GM21515 (cell line): ENCODE measurements around the gene CALHM3.

Experiments used
- ATAC-seq: cut with Tn5 transposase; IDR thresholded peaks from one replicate; pipeline ENCODE4 v1.9.1; 2021; ENCODE audit not compliant: unreplicated experiment

The CALHM3 gene

DNA sequence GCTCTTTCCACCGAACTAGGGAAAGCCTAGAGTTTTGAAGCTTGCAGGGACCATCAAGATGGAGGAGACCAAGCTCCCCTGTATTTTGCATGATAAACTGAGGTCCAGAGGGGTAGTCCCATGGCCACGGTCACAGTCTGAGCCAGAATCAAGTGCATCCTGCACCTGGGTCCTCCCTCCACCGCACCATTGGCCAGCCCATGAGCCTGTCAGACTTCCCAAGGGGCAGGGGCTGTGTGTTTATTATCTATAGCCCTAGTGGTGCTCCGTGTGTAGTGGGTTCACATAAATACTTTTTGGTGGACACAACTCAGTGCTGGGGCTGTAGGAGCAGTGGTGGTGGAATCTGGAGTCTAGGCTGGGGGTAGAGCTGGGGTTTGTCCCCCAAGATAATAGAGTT, 3.6 kb downstream of the CALHM3 start:
- no peak for ATAC-seq

DNA sequence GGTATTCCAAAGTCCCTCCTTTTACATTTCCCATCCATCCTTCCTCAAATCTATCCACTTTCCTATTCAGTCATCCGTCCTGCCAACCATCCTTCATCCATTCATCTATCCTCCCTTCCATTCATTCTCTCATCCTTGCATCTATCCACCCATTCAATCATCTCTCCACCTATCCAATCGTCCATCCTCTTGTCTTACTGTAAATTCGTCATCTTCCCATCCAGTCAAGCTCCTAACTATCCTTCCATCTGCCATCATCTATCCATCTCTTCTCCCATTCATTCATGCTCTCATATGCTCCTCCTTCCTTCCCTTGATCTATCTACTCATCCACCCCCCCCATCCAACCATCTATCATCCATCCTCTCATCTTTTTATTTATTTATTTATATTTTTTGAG, 5.0 kb downstream of the CALHM3 start:
- no peak for ATAC-seq

DNA sequence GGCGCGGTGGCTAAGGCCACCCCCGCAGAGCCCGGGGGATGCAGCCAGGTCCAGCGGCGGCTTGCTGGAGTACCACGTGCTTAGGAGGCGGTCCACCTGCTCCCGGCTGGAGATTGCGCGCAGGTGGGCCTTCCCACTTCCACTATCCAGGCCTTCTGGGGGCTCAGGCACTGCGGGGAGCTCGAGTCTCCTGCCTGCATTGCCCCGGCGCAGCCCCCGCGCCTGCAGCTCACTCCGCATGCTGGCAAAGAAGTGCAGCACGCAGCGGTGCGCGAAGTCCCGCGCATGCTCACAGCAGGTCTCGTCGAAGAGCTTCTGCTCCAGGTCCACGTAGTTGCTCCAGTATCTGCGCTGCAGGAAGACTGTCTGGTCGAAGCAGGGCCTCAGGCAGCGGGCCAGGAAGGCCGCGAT, 5.8 kb downstream of the CALHM3 start:
- no peak for ATAC-seq

GRCh38 chr10:103472005-103472404, 7.0 kb downstream of the CALHM3 start:
- peak; percentile 33 for ATAC-seq

GRCh38 chr10:103470761-103471653, 8.0 kb downstream of the CALHM3 start:
- ATAC-seq = peak; percentile 66

DNA sequence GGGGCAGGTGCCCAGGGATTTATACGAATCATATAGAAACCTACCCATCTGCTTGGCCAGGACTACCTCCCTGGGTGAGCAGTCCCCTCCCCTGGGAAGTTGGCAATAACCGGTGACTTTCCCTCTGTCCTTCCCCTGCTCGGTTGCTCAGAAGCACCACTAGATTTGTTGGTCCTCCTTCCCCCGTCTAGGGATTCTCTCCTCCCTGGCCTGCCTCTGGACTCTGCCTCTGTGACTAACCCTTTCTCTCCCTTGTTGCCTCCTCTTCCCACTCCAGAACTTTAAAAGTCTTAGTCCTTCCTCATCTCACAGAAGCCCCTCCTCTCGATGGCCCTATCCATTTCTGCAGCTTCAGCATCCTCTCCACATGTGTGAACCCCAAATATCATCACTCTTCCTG, 9.8 kb downstream of the CALHM3 start:
- no peak for ATAC-seq

DNA sequence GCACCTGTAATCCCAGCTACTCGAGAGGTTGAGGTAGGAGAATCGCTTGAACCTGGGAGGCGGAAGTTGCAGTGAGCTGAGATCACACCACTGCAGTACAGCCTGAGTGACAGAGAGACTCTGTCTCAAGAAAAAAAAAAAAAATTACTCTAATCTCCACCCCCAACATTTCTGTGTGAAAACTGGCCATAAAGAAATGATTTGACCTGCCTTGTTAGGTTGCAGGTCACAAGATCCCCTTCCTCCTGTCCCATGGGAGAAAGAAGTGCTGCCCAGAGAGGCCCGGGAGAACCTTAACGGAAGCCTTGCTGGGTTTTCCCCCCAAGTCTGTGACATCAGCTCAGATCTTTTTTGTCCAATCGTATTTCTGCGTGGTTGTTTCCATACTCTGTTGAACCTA, 11.6 kb downstream of the CALHM3 start:
- ATAC-seq = no peak

DNA sequence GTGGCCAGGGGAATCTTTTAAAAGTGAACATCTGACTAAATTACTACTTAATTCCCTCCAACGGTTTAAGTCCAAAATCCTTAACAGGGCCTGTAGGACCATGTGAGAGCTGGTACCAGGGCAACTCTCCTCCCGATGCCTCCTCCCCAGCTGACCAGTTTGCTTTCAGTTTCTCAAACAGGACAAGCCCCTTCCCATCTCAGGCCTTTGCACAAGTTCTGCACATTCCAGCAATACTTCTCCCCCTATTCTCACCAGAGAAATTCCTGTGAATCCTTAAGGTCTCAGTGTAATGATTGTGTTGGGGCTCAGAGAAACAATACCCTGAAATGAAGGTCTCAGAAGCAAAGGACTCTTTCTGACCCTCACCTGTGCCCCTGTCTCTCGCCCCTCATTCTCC, 12.3 kb downstream of the CALHM3 start:
- ATAC-seq = no peak

GRCh38 chr10:103465411-103466179, 13.4 kb downstream of the CALHM3 start:
- no peak for ATAC-seq

- ATAC-seq = no peak
These were observed 15.5 kb downstream of the CALHM3 start for GRCh38 chr10:103463499-103463898.

- no peak for ATAC-seq
These were observed 19.4 kb downstream of the CALHM3 start for GRCh38 chr10:103459615-103460014.

GRCh38 chr10:103458720-103459119, 20.3 kb downstream of the CALHM3 start, which contains the start of gene CALHM1:
TSS of gene CALHM1 (minus strand) at chr10:103458900. CDS start at chr10:103458751, 149 bp downstream.
- no peak for ATAC-seq

DNA sequence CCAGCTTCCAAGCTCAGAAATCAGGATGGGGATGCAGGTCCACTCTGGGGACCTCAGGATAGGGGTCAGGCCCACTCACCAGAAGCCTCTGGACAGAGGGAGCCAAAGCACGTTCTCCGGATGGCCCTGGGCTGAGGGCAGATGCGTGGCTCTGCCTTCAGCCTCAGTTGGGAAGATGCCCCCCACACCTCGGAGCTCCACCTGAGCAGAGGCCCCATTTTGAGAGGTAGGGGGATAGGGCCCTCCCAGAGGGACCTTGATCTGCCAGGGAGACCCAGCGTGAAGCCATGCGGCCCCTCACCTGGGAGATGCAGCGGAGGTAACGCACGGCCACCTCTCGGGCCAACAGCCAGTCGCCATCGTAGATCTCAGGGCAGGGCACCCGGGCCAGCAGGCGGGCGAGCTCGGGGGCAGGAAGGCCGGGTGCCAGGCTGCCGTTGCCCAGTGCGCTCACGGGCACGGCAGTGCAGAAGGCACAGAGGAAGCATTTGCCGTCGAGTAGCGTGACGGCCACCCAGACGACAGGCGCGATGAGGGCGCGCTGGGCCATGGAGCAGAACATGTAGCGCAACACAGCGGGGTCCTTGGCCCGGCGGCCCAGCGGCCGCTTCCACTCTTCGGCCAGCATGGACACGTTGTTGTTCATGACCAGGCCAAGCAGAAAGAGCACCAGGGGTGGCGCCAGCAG, 21.0 kb downstream of the CALHM3 start:
- ATAC-seq = no peak

- no peak for ATAC-seq
These were observed 21.8 kb downstream of the CALHM3 start for GRCh38 chr10:103457176-103457712.

- ATAC-seq = no peak
These were observed 22.9 kb downstream of the CALHM3 start for GRCh38 chr10:103456074-103456660.

GRCh38 chr10:103455235-103455634, 23.8 kb downstream of the CALHM3 start:
- ATAC-seq = no peak

GRCh38 chr10:103454026-103454425, 25.0 kb downstream of the CALHM3 start:
- ATAC-seq = no peak

- ATAC-seq = no peak
These were observed 26.4 kb downstream of the CALHM3 start for GRCh38 chr10:103452506-103453230.

GRCh38 chr10:103451831-103452505, 27.1 kb downstream of the CALHM3 start, which contains the start of gene CALHM2:
TSS of gene CALHM2 (minus strand) at chr10:103452370. CDS start at chr10:103449941, 2,429 bp downstream.
- peak; percentile 71 for ATAC-seq
